ENCODE measurements around the gene UBE2S. TPM values are rescaled to one million over a fixed set of nuclear protein-coding genes. Genes with fewer than 3 reads are reported as not detected.

UBE2S gene
- total RNA-seq, 2 donors from 2014 or later = 202 to 246 TPM

GRCh38 chr19:55368701-55369563 is 38.7 kb downstream of the UBE2S start:
- Mint-ChIP-seq H3K4me3 (peak overlapping the region; percentile 29), H3K36me3 (ENCODE audit: low read depth) (no peaks in the 10 kb centered on the region), H3K27ac (no peak overlapping the region), H3K9me3 (no peaks in the 10 kb centered on the region), H3K27me3 (ENCODE audit: insufficient read depth) (peaks cover 63% of the 10 kb centered on the region), H3K4me1 (peaks cover 7% of the 10 kb centered on the region)
- no peak overlapping the region for H3K9ac ChIP-seq (ENCODE audit: extremely low read depth, low read length, poor library complexity, severe bottlenecking)
- peak; percentile 75 for DNase-seq
- peaks cover 1% of the 10 kb centered on the region for H3K4me1 ChIP-seq (ENCODE audit: control insufficient read depth, insufficient read depth, low read length)
- H3K4me3 ChIP-seq (ENCODE audit: low read length) = no peak overlapping the region
- no peaks in the 10 kb centered on the region for H3K9me3 ChIP-seq (ENCODE audit: control insufficient read depth, low read length)
- H3K27ac ChIP-seq (ENCODE audit: low read depth, low read length) = no peak overlapping the region
- 32 to 43% methylated on average over 11 to 53 of the region's 54 CpGs for WGBS, 2 experiments (ENCODE audit: insufficient coverage in 1 of 2, insufficient read length in 1 of 2)
- no peaks in the 10 kb centered on the region for H3K36me3 ChIP-seq (ENCODE audit: control insufficient read depth, insufficient read depth, low read length)
- TF ChIP-seq CTCF (conservative IDR thresholded peaks at IDR 0.05) = no peak
- H3K27me3 ChIP-seq (ENCODE audit: control insufficient read depth, insufficient read depth, low read length, poor library complexity, severe bottlenecking) = peaks cover 49% of the 10 kb centered on the region

- Mint-ChIP-seq H3K27ac (no peak overlapping the region), H3K9me3 (no peaks in the 10 kb centered on the region), H3K4me1 (peaks cover 2% of the 10 kb centered on the region), H3K27me3 (ENCODE audit: insufficient read depth) (peaks cover 63% of the 10 kb centered on the region), H3K36me3 (ENCODE audit: low read depth) (no peaks in the 10 kb centered on the region), H3K4me3 (no peak overlapping the region)
- H3K4me1 ChIP-seq (ENCODE audit: control insufficient read depth, insufficient read depth, low read length) = no peaks in the 10 kb centered on the region
- 93 to 98% methylated on average over 8 to 16 of the region's 16 CpGs for WGBS, 2 experiments (ENCODE audit: insufficient coverage in 1 of 2, insufficient read length in 1 of 2)
- DNase-seq = no peak
- no peak overlapping the region for H3K9ac ChIP-seq (ENCODE audit: extremely low read depth, low read length, poor library complexity, severe bottlenecking)
- no peaks in the 10 kb centered on the region for H3K9me3 ChIP-seq (ENCODE audit: control insufficient read depth, low read length)
- H3K4me3 ChIP-seq (ENCODE audit: low read length) = no peak overlapping the region
- no peak for TF ChIP-seq CTCF (conservative IDR thresholded peaks at IDR 0.05)
- H3K27ac ChIP-seq (ENCODE audit: low read depth, low read length) = no peak overlapping the region
- no peaks in the 10 kb centered on the region for H3K36me3 ChIP-seq (ENCODE audit: control insufficient read depth, insufficient read depth, low read length)
- peaks cover 49% of the 10 kb centered on the region for H3K27me3 ChIP-seq (ENCODE audit: control insufficient read depth, insufficient read depth, low read length, poor library complexity, severe bottlenecking)
These were observed 39.5 kb downstream of the UBE2S start for GRCh38 chr19:55368106-55368505.

DNA sequence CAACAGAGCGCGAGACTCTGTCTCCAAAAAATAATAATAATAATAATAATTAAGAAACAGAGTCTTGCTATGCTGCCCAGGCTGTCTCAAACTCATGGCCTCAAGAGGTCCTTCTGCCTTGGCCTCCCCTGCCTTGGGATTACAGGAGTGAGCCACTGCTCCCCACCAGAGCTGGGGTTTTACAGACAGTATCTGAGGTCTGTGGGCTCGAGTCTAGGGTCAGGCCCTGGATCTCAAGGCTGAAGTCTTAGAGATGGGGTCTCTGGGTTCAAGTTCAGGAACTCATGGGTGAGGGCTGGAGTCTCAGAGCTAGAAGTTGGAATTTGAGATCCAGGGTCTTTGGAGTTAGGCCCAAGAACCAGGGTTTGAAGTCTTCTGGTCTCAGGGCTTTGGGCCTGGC is 40.8 kb downstream of the UBE2S start:
- Histone ChIP-seq H3K4me3 (ENCODE audit: low read length) (no peak overlapping the region), H3K27me3 (ENCODE audit: control insufficient read depth, insufficient read depth, low read length, poor library complexity, severe bottlenecking) (peaks cover 37% of the 10 kb centered on the region), H3K4me1 (ENCODE audit: control insufficient read depth, insufficient read depth, low read length) (no peaks in the 10 kb centered on the region), H3K9me3 (ENCODE audit: control insufficient read depth, low read length) (no peaks in the 10 kb centered on the region), H3K9ac (ENCODE audit: extremely low read depth, low read length, poor library complexity, severe bottlenecking) (no peak overlapping the region), H3K36me3 (ENCODE audit: control insufficient read depth, insufficient read depth, low read length) (no peaks in the 10 kb centered on the region), H3K27ac (ENCODE audit: low read depth, low read length) (no peak overlapping the region)
- Mint-ChIP-seq H3K27me3 (ENCODE audit: insufficient read depth) (peaks cover 54% of the 10 kb centered on the region), H3K36me3 (ENCODE audit: low read depth) (no peaks in the 10 kb centered on the region), H3K27ac (no peak overlapping the region), H3K4me1 (no peaks in the 10 kb centered on the region), H3K4me3 (no peak overlapping the region), H3K9me3 (no peaks in the 10 kb centered on the region)
- no peak for DNase-seq
- no peak for TF ChIP-seq CTCF (conservative IDR thresholded peaks at IDR 0.05)
- WGBS, 2 experiments (ENCODE audit: insufficient coverage in 1 of 2, insufficient read length in 1 of 2) = 91% methylated on average over 1 of the region's 3 CpGs; no CpG with 5 or more reads in 1 of the 2 experiments

Measured in endodermal cell (in vitro differentiated cells).